Testis (tissue), 3 donors: ENCODE results near the gene SCN4B. TPM values are rescaled to one million over a fixed set of nuclear protein-coding genes. Genes with fewer than 3 reads are reported as not detected.

Experiments used
- DNase-seq: peaks from one replicate; pipeline ENCODE4 v3.0.0-alpha.2; 2019
- H3K27ac ChIP-seq, 2 donors: fragments of 200-600 bp; sonication (generic); one replicate each; pipeline ENCODE4 v1.5.1; 2019
- H3K27me3 ChIP-seq: fragments of 200-600 bp; sonication (generic); one replicate; pipeline ENCODE4 v1.5.1; 2019
- H3K36me3 ChIP-seq: fragments of 200-600 bp; sonication (generic); one replicate; pipeline ENCODE4 v1.5.1; 2017; ENCODE audit warnings: low read depth; ENCODE audit errors: missing control alignments
- H3K4me1 ChIP-seq: fragments of 200-600 bp; sonication (generic); one replicate; pipeline ENCODE4 v1.5.1; 2019
- H3K4me3 ChIP-seq, 2 donors: fragments of 200-600 bp; sonication (generic); one replicate each; pipeline ENCODE4 v1.5.1; 2017 to 2019
- H3K9me3 ChIP-seq: fragments of 200-600 bp; sonication (generic); one replicate; pipeline ENCODE4 v1.5.1; 2017
- POLR2A ChIP-seq: fragments of 450-650 bp; IDR thresholded peaks from one replicate; pipeline ENCODE4 v1.6.1; 2017; ENCODE audit warnings: antibody characterized with exemption, mild to moderate bottlenecking, moderate library complexity
- WGBS, 2 donors: methylation state at CpG; one replicate each; pipeline ENCODE4 v1.1.5; 2018; 5-methylcytosine and 5-hydroxymethylcytosine counted together
- intact Hi-C: fragments of 100-400 bp; cut with DNase I; formaldehyde crosslinking; loops from one replicate; pipeline ENCODE4 v1.15.1; 2023; ENCODE audit warnings: low total_unique reads
- polyA plus RNA-seq: library from polyadenylated mRNA; stranded (reverse); fragments of 350-450 nt; fragmentation: Illumina TruSeq; extraction: RNeasy Lipid Tissue Mini Kit (QIAGEN cat#74804); gene quantifications from one replicate; pipeline ENCODE4 v1.2.3, GENCODE V29; 2014; ENCODE audit warnings: low read depth, low replicate concordance; ENCODE audit not compliant: insufficient read depth
- total RNA-seq, 2 donors: library from RNA; depleted of rRNA; stranded (reverse); fragments of >200 nt; gene quantifications; one replicate each; pipeline ENCODE4 v1.2.3, GENCODE V29; 2016
- TF ChIP-seq, protein P1 (sequence below), 3 experiments: fragments of 450-650 bp in 2 of 3; fragments of 200-600 bp in 1 of 3; sonication (generic) in 1 of 3; IDR thresholded peaks; one replicate each; pipeline ENCODE4 v1.5.1; 2016 to 2019; ENCODE audit warnings: antibody characterized with exemption in 3 of 3, mild to moderate bottlenecking in 2 of 3, moderate library complexity in 1 of 3

SCN4B gene
- total and polyA plus RNA-seq, 3 donors from 2014 or later = 1.9 to 4.9 (median 2.0) TPM

DNA sequence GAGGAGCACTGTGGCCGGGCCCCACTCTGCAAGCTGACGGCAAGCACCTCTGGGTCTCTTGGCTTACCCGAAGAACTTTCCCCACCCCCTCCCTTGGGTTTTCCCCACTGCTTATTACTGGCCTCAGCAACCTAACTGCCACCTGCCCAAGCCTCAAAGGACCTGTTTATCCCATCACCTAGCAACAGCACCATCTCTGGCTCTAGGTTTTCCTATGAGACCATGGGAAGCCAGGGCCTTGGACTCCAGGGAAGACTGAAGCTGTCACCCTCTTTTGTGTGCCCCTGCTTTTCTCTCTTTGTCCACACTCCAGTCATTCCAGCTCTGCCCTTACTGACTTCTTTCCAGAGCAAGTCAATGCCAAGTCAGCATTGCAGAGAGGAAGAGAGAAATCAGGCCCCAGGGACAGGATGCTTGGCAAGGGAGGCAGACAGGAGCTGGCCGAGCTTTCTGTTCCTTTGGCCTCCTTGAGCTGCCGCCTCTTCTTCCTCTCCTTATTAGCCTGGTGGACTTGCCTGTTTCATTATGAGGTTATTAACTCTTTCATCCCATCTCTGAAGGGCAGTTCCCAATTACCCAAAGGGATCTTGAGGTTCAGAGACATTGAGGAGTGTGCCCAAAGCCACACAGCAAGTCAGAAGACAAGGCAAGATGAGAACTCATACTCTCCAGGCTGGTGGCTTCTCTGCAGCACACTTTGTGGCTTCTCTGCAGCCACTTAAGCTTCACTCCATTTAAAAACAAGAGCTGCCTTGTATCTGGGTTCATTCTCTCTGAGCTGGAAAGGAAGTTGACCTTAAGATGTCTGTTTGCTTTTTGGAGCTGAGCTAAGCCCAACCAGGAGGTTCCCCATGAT lies 65.5 kb downstream of the SCN4B start, which contains the start of gene SMIM35:
SMIM35 (minus strand) TSS at position 51 of the 856 bp plus-strand sequence. CDS start 206 bp downstream, outside the sequence.
- no peak for TF ChIP-seq POLR2A
- TF ChIP-seq, protein P1, sequence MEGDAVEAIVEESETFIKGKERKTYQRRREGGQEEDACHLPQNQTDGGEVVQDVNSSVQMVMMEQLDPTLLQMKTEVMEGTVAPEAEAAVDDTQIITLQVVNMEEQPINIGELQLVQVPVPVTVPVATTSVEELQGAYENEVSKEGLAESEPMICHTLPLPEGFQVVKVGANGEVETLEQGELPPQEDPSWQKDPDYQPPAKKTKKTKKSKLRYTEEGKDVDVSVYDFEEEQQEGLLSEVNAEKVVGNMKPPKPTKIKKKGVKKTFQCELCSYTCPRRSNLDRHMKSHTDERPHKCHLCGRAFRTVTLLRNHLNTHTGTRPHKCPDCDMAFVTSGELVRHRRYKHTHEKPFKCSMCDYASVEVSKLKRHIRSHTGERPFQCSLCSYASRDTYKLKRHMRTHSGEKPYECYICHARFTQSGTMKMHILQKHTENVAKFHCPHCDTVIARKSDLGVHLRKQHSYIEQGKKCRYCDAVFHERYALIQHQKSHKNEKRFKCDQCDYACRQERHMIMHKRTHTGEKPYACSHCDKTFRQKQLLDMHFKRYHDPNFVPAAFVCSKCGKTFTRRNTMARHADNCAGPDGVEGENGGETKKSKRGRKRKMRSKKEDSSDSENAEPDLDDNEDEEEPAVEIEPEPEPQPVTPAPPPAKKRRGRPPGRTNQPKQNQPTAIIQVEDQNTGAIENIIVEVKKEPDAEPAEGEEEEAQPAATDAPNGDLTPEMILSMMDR (IDR thresholded peaks at IDR 0.05) = no peak
- Histone ChIP-seq H3K9me3 (no peaks in the 10 kb centered on the region), H3K4me1 (peaks cover 8% of the 10 kb centered on the region), H3K27me3 (no peaks in the 10 kb centered on the region), H3K27ac (no peak within 1 kb of the TSS), H3K4me3 (no peak within 1 kb of the TSS), H3K36me3 (no peaks in the 10 kb centered on the region)
- intact Hi-C loops = no loop called here
- 60 to 72% methylated on average over 5 of the region's 5 CpGs for WGBS, 2 donors
- DNase-seq = peak; percentile 21

DNA sequence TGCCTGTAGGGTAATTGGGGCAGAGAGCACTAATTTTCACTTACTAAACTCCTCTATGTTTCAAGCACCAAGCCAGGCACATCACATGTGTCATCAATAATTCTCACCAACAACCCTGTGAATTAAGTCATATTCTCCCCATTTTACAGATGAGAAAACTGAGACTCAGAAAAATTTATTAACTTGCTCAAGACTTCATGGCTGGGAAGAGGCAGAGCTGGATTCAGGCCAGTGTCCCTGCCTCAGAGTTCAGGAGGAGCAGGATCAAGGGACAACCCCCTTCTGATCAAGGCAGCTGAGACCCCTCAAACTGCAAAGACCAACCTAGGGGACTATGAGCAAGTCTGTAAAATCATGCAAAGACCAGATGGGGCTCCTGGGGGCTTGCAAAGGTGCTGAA lies 68.0 kb downstream of the SCN4B start:
- Histone ChIP-seq H3K9me3 (no peaks in the 10 kb centered on the region), H3K4me1 (peaks cover 8% of the 10 kb centered on the region), H3K27ac (no peak overlapping the region), H3K36me3 (no peaks in the 10 kb centered on the region), H3K27me3 (no peaks in the 10 kb centered on the region), H3K4me3 (no peak overlapping the region)
- DNase-seq = no peak
- TF ChIP-seq, protein P1 (IDR thresholded peaks at IDR 0.05) = no peak
- TF ChIP-seq POLR2A = no peak
- intact Hi-C loops = no loop called here

DNA sequence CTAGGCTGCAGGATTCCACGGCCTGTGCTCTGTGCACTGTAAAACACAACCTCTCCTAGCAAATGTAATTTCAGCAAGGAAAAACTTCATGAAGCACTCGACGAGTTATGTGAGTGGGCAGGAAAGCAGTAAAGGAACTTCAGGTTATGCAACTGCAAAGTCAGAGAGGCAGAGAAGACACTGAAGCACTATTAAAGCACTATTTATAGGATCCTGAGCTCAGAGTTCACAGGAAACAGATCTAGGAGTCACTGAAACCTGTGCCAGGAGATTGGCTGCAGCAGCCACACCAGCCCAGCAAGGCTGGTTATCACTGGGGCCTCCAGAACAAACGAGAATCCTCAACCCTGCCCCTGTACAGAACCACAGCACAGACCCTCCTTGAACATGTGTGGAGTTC lies 68.4 kb downstream of the SCN4B start:
- 29 to 42% methylated on average over 4 of the region's 4 CpGs for WGBS, 2 donors
- H3K27me3 ChIP-seq = no peaks in the 10 kb centered on the region
- H3K36me3 ChIP-seq = no peaks in the 10 kb centered on the region
- no peak overlapping the region for H3K27ac ChIP-seq
- no peaks in the 10 kb centered on the region for H3K9me3 ChIP-seq
- TF ChIP-seq, protein P1 (IDR thresholded peaks at IDR 0.05) = no peak
- TF ChIP-seq POLR2A = no peak
- H3K4me1 ChIP-seq = peaks cover 8% of the 10 kb centered on the region
- intact Hi-C loops = no loop called here
- H3K4me3 ChIP-seq = no peak overlapping the region
- no peak for DNase-seq

Other genes starting within 250 kb of the SCN4B start
- under 1 TPM; 0.74 to 0.87 TPM for gene TMPRSS13, start 223.4 kb downstream of the SCN4B start, total RNA-seq
- 0.91 TPM for gene TMPRSS13, start 223.4 kb downstream of the SCN4B start, polyA plus RNA-seq
- gene IL10RA, start 166.4 kb downstream of the SCN4B start, total RNA-seq = 1 to 10 TPM; 3.6 to 7.6 TPM
- 12.8 TPM for gene IL10RA, start 166.4 kb downstream of the SCN4B start, polyA plus RNA-seq
- 1 to 10 TPM; 1.2 to 1.3 TPM for gene TMPRSS4, start 75.7 kb downstream of the SCN4B start, total RNA-seq
- 4.3 TPM for gene TMPRSS4, start 75.7 kb downstream of the SCN4B start, polyA plus RNA-seq
- under 1 TPM in 1 of 2 donors, not detected in 1; 0.19 TPM for gene SMIM35, start 65.9 kb downstream of the SCN4B start, total RNA-seq
- 0.17 TPM for gene SMIM35, start 65.9 kb downstream of the SCN4B start, polyA plus RNA-seq
- under 1 TPM; 0.24 to 0.43 TPM for gene SCN2B, start 23.8 kb upstream of the SCN4B start, total RNA-seq
- 0.70 TPM for gene SCN2B, start 23.8 kb upstream of the SCN4B start, polyA plus RNA-seq
- 1 to 10 TPM; 1.9 to 3.5 TPM for gene JAML, start 72.2 kb upstream of the SCN4B start, total RNA-seq
- 9.7 TPM for gene JAML, start 72.2 kb upstream of the SCN4B start, polyA plus RNA-seq
- 1 to 10 TPM; 2.4 to 3.2 TPM for gene MPZL3, start 99.5 kb upstream of the SCN4B start, total RNA-seq
- 3.4 TPM for gene MPZL3, start 99.5 kb upstream of the SCN4B start, polyA plus RNA-seq
- gene MPZL2, start 111.5 kb upstream of the SCN4B start, total RNA-seq = 1 to 10 TPM; 1.7 to 3.0 TPM
- gene MPZL2, start 111.5 kb upstream of the SCN4B start, polyA plus RNA-seq = 4.2 TPM
- gene CD3E, start 151.9 kb upstream of the SCN4B start, total RNA-seq = under 1 TPM in 1 of 2 donors, not detected in 1; 0.50 TPM
- gene CD3E, start 151.9 kb upstream of the SCN4B start, polyA plus RNA-seq = 6.1 TPM
- 1 to 10 TPM in 1 of 2 donors, not detected in 1; 1.8 TPM for gene CD3D, start 189.9 kb upstream of the SCN4B start, total RNA-seq
- 7.2 TPM for gene CD3D, start 189.9 kb upstream of the SCN4B start, polyA plus RNA-seq
- gene CD3G, start 191.5 kb upstream of the SCN4B start, total RNA-seq = under 1 TPM; 0.08 to 0.99 TPM
- gene CD3G, start 191.5 kb upstream of the SCN4B start, polyA plus RNA-seq = 0.88 TPM
- gene UBE4A, start 206.8 kb upstream of the SCN4B start, total RNA-seq = 10 to 100 TPM; 54.8 to 58.4 TPM
- 36.6 TPM for gene UBE4A, start 206.8 kb upstream of the SCN4B start, polyA plus RNA-seq
- 10 to 100 TPM; 35.9 to 40.0 TPM for gene ATP5MG, start 248.8 kb upstream of the SCN4B start, total RNA-seq
- 193 TPM for gene ATP5MG, start 248.8 kb upstream of the SCN4B start, polyA plus RNA-seq